Esophagus (tissue), 2 donors: ENCODE measurements around the gene HRG. TPM values are rescaled to one million over a fixed set of nuclear protein-coding genes. Genes with fewer than 3 reads are reported as not detected.
"Not testable (repeated sequence)": the region's sequence is repeated elsewhere in the genome, so short reads cannot be mapped to it uniquely, and the experiment has no call there.

Source experiments
- H3K27ac ChIP-seq, 2 donors: one replicate each; pipeline ENCODE4 v1.5.1; 2013; ENCODE audit warnings: low read depth in 2 of 2, mild to moderate bottlenecking in 2 of 2, inconsistent platforms in 1 of 2, low read length in 1 of 2, moderate library complexity in 1 of 2
- H3K27me3 ChIP-seq, 2 donors: one replicate each; pipeline ENCODE4 v1.6.1; 2013; ENCODE audit warnings: low read length in 2 of 2, control low read depth in 1 of 2, mild to moderate bottlenecking in 1 of 2; ENCODE audit not compliant: insufficient read depth in 2 of 2, control insufficient read depth in 1 of 2
- H3K36me3 ChIP-seq, 2 donors: one replicate each; pipeline ENCODE4 v1.6.1; 2013; ENCODE audit warnings: low read length in 1 of 2; ENCODE audit not compliant: control insufficient read depth in 2 of 2, insufficient read depth in 2 of 2
- H3K4me1 ChIP-seq, 2 donors: one replicate each; pipeline ENCODE4 v1.6.1; 2013; ENCODE audit warnings: low read length in 1 of 2; ENCODE audit not compliant: control insufficient read depth in 2 of 2, insufficient read depth in 2 of 2
- H3K4me3 ChIP-seq, 2 donors: one replicate each; pipeline ENCODE4 v1.5.1; 2013; ENCODE audit warnings: low read length in 2 of 2, mild to moderate bottlenecking in 2 of 2, low read depth in 1 of 2, moderate library complexity in 1 of 2
- H3K9me3 ChIP-seq, 2 donors: one replicate each; pipeline ENCODE4 v1.6.1; 2013; ENCODE audit warnings: mild to moderate bottlenecking in 2 of 2, low read depth in 1 of 2, low read length in 1 of 2, moderate library complexity in 1 of 2; ENCODE audit not compliant: control insufficient read depth in 2 of 2, insufficient read depth in 1 of 2
- WGBS, 2 donors: extraction: QIAGEN DNeasy Blood & Tissue Kit; methylation state at CpG; one replicate each; pipeline ENCODE4 v1.1.7; 2013; 5-methylcytosine and 5-hydroxymethylcytosine counted together
- polyA plus RNA-seq, 2 donors: library from polyadenylated mRNA; stranded (reverse); fragments of 200-250 nt; gene quantifications; one replicate each; pipeline ENCODE4 v1.2.3, GENCODE V29; 2013
- donor health status: healthy with polysubstance abuse.
- donor health status: Bipolar disorder and iron deficiency.

Gene HRG
- polyA plus RNA-seq, 2 donors = 0.05 TPM; not detected in 1

DNA sequence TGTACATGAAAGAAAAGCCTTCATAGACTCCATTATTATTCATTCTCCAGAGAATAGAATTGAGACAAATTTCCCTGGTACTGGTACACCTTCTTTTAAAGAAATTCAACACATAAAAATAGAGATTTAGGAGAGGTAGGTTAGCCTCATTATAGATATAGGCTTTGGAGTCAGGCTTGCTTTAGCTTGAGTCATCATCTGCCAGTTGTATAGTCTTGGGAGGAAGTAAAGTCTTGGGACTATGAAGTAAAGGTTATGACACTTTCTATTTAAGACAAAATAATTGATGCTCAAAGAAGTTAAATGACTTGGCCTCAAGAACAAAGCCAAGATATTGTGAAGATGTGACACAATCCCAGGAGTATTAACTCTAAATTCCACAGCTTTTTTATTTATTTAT lies 4.3 kb downstream of the HRG start:
- H3K4me1 ChIP-seq = no peaks in the 10 kb centered on the region
- H3K9me3 ChIP-seq = no peaks in the 10 kb centered on the region
- H3K36me3 ChIP-seq = no peaks in the 10 kb centered on the region
- no peak overlapping the region for H3K4me3 ChIP-seq
- no peaks in the 10 kb centered on the region for H3K27me3 ChIP-seq
- no peak overlapping the region for H3K27ac ChIP-seq

- H3K4me3 ChIP-seq = no peak overlapping the region
- H3K27ac ChIP-seq = no peak overlapping the region
- no peaks in the 10 kb centered on the region for H3K36me3 ChIP-seq
- no peaks in the 10 kb centered on the region for H3K9me3 ChIP-seq
- H3K27me3 ChIP-seq = no peaks in the 10 kb centered on the region
- 91 to 92% methylated on average over 3 of the region's 3 CpGs for WGBS, 2 donors
- no peaks in the 10 kb centered on the region for H3K4me1 ChIP-seq
These were observed 5.2 kb downstream of the HRG start for GRCh38 chr3:186671051-186671450.

DNA sequence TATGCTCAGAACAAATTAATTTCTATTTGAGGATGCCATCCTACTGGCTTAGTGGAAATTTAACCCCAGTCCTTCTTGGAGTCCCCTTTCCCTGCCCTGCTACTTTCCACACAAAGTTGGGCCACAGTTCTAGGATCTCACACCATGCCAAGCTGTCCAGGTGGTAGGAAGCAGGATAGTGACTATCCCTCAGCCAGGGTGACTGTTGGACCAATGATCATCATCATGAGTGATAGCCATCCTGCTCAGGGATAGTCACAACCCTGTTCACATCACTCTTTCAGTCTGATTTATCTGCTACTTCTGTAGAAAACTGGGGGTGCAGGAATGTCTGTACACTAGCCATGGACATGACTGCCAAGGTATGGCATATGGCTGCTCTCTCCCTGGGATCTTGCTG lies 12.8 kb downstream of the HRG start:
- Histone ChIP-seq H3K9me3 (peaks cover 0 to 2% of the 10 kb centered on the region in 2 donors), H3K4me3 (no peak overlapping the region), H3K4me1 (peaks cover 0 to 2% of the 10 kb centered on the region in 2 donors), H3K27me3 (no peaks in the 10 kb centered on the region), H3K36me3 (no peaks in the 10 kb centered on the region), H3K27ac (no peak overlapping the region)

GRCh38 chr3:186679151-186679550 lies 13.3 kb downstream of the HRG start:
- Histone ChIP-seq H3K4me3 (no peak overlapping the region), H3K4me1 (peaks cover 0 to 2% of the 10 kb centered on the region in 2 donors), H3K36me3 (no peaks in the 10 kb centered on the region), H3K27ac (no peak overlapping the region), H3K9me3 (peaks cover 0 to 2% of the 10 kb centered on the region in 2 donors), H3K27me3 (no peaks in the 10 kb centered on the region)
- WGBS, 2 donors = 57 to 61% methylated on average over 1 of the region's 1 CpG

DNA sequence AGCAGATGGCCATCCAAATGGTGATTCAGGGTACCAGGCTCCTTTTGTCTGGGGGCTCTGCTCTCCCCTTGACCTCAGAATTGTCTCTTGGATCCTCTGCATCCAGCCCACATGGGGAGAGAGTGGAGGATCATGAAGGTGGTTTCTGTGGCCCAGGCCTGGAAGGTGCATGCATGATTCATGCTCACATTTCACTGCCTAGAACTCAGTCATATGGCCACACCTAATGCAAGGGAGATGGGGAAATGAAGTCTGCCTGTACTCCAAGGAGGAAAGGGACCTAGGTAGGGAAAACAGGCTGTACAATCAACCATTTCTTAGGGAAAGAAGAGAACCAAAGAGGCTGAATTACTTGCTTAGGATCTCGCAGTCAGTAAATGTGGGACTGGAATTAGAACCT lies 15.1 kb downstream of the HRG start:
- peaks cover 0 to 2% of the 10 kb centered on the region in 2 donors for H3K4me1 ChIP-seq
- H3K9me3 ChIP-seq = peaks cover 0 to 5% of the 10 kb centered on the region in 2 donors
- H3K27ac ChIP-seq = no peak overlapping the region
- no peaks in the 10 kb centered on the region for H3K27me3 ChIP-seq
- H3K36me3 ChIP-seq = no peaks in the 10 kb centered on the region
- no peak overlapping the region for H3K4me3 ChIP-seq
- WGBS, 2 donors = 82 to 96% methylated on average over 1 of the region's 1 CpG

- no peak overlapping the region for H3K4me3 ChIP-seq
- no peaks in the 10 kb centered on the region for H3K27me3 ChIP-seq
- no peaks in the 10 kb centered on the region for H3K36me3 ChIP-seq
- peaks cover 0 to 3% of the 10 kb centered on the region in 2 donors for H3K9me3 ChIP-seq
- peaks cover 0 to 2% of the 10 kb centered on the region in 2 donors for H3K4me1 ChIP-seq
- 64 to 80% methylated on average over 3 of the region's 3 CpGs for WGBS, 2 donors
- no peak overlapping the region for H3K27ac ChIP-seq
These were observed 17.0 kb downstream of the HRG start for GRCh38 chr3:186682812-186683211.

- Histone ChIP-seq H3K27me3 (no peaks in the 10 kb centered on the region), H3K4me1 (peaks cover 0 to 2% of the 10 kb centered on the region in 2 donors), H3K27ac (no peak overlapping the region), H3K4me3 (no peak overlapping the region), H3K36me3 (no peaks in the 10 kb centered on the region), H3K9me3 (peaks cover 0 to 3% of the 10 kb centered on the region in 2 donors)
- 39 to 51% methylated on average over 3 of the region's 3 CpGs for WGBS, 2 donors
These were observed 18.2 kb downstream of the HRG start for GRCh38 chr3:186683979-186684378.

GRCh38 chr3:186686475-186686874 lies 20.7 kb downstream of the HRG start:
- H3K9me3 ChIP-seq, H3K4me1 ChIP-seq, H3K4me3 ChIP-seq, H3K27ac ChIP-seq, H3K36me3 ChIP-seq, H3K27me3 ChIP-seq: not testable (repeated sequence)
- 70 to 80% methylated on average over 2 of the region's 2 CpGs for WGBS, 2 donors

GRCh38 chr3:186687120-186687651 lies 21.4 kb downstream of the HRG start:
- no peaks in the 10 kb centered on the region for H3K36me3 ChIP-seq
- WGBS, 2 donors = 59 to 81% methylated on average over 12 of the region's 12 CpGs
- peaks cover 0 to 3% of the 10 kb centered on the region in 2 donors for H3K9me3 ChIP-seq
- no peak overlapping the region for H3K4me3 ChIP-seq
- no peak overlapping the region for H3K27ac ChIP-seq
- no peaks in the 10 kb centered on the region for H3K4me1 ChIP-seq
- H3K27me3 ChIP-seq = no peaks in the 10 kb centered on the region

DNA sequence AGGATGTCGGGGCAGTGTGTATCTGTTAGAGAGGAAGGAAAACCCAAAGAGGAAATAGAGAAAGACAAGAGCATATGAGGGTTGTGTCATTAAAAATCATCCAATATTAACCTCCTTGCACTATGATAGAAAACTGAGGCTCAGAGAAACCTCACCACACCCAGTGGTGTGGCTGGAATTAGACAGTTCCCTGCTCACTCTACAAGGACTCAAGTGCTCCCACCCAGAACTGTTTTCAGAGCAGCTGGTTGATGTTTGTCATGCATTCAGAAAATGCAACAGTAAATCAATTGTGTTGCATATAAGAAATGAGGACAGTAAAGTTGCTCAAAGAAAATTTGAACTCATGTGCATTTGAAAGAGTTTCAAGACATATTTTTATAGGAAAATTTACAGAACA lies 24.5 kb downstream of the HRG start:
- WGBS, 2 donors = 87 to 95% methylated on average over 1 of the region's 1 CpG

More for the DNA sequence above, 24.5 kb downstream of the HRG start:
- H3K4me1 ChIP-seq, H3K36me3 ChIP-seq, H3K27me3 ChIP-seq, H3K4me3 ChIP-seq, H3K9me3 ChIP-seq, H3K27ac ChIP-seq: not testable (repeated sequence)
